ENCODE measurements around the gene ALPK1.

Gene ALPK1

GRCh38 chr4:112341033-112341432, 43.9 kb downstream of the ALPK1 start:
- ChIA-PET POLR2A (no interaction called here), CTCF (interaction anchor here (0.9 to 3.3 kb wide), 3 partner anchors 10 to 242 kb away, joined by 3 to 15 read pairs (median 4); no protein-coding TSS in a partner anchor)
- DNase-seq (ENCODE audit: extremely low spot score): no peak
- no peak for TF ChIP-seq CTCF (IDR thresholded peaks at IDR 0.05; ENCODE audit: control extremely low read depth, extremely low read depth, low read depth, missing control alignments)

DNA sequence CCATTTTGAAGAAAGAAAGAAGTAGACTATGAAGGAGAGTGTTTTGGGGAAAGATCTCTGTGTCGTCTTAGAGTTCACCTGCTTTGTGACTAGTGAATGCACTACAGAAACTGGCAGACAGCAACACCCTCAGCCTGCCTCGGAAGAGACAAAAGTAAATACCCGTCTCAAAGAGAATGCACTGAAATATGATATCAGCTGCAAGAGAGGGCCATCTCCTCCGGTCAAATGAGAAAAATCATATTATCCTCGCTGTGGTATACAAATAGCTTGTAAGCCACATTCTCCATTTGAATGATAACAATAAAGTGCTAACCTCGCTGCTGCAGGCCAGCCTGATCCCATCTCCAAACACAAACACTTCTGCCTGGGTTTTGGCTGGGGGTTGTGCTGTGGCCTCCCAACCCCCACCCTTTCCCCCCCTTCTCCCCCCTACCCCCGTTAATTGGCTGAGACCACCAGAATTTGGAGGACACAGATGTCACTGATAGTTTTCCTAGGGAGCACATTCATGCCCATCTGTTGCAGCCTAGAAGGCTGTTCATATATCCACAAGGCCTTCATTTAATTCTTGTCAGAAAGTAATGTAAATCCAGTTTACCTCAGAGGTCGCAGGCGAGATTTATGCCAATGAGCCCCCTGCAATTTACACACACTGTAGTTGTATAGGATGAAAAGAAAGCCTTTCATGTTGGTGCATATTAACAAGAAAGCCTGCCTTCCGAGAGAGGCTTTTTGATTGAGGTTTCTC, 46.3 kb downstream of the ALPK1 start:
- TF ChIP-seq CTCF (IDR thresholded peaks at IDR 0.05; ENCODE audit: control extremely low read depth, extremely low read depth, low read depth, missing control alignments): no peak
- POLR2A ChIA-PET: no interaction called here
- no peak for DNase-seq (ENCODE audit: extremely low spot score)
- CTCF ChIA-PET: interaction anchor here (1.6 to 2.6 kb wide), 2 partner anchors 180 to 422 kb away, joined by 4 to 8 read pairs; no protein-coding TSS in a partner anchor

- CTCF ChIA-PET: interaction anchor here (0.9 to 2.8 kb wide), 3 partner anchors 16 to 176 kb away, joined by 3 to 8 read pairs (median 6); no protein-coding TSS in a partner anchor
- POLR2A ChIA-PET: no interaction called here
- no peak for TF ChIP-seq CTCF (IDR thresholded peaks at IDR 0.05; ENCODE audit: control extremely low read depth, extremely low read depth, low read depth, missing control alignments)
- DNase-seq (ENCODE audit: extremely low spot score): no peak
These were observed 51.5 kb downstream of the ALPK1 start for GRCh38 chr4:112348488-112349158.

DNA sequence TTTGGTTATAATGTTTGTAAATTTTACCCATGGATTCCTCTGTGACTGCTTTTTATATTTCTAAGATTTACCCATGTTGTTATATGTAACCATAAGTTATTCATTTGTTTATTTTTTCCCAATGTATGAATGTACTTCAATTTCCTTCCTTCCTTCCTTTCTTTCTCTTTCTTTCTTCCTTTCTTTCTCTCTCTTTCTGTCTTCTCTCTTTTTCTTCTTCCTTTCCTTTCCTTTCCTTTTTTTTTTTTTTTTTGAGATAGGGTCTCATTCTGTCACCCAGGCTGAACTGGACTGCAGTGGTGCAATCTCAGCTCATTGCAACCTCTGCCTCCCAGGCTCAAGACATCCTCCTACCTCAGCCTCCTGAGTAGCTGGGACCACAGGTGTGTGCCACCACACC, 55.6 kb downstream of the ALPK1 start:
- ChIA-PET CTCF (no interaction called here), POLR2A (no interaction called here)
- no peak for DNase-seq (ENCODE audit: extremely low spot score)
- no peak for TF ChIP-seq CTCF (IDR thresholded peaks at IDR 0.05; ENCODE audit: control extremely low read depth, extremely low read depth, low read depth, missing control alignments)

GRCh38 chr4:112355662-112356061, 58.5 kb downstream of the ALPK1 start:
- no peak for DNase-seq (ENCODE audit: extremely low spot score)
- CTCF ChIA-PET: no interaction called here
- POLR2A ChIA-PET: no interaction called here
- no peak for TF ChIP-seq CTCF (IDR thresholded peaks at IDR 0.05; ENCODE audit: control extremely low read depth, extremely low read depth, low read depth, missing control alignments)

GRCh38 chr4:112357453-112357852, 60.3 kb downstream of the ALPK1 start:
- CTCF ChIA-PET: interaction anchor here (1.2 to 1.4 kb wide), 2 partner anchors 29 to 56 kb away, joined by 3 to 4 read pairs; no protein-coding TSS in a partner anchor
- no peak for TF ChIP-seq CTCF (IDR thresholded peaks at IDR 0.05; ENCODE audit: control extremely low read depth, extremely low read depth, low read depth, missing control alignments)
- POLR2A ChIA-PET: no interaction called here
- DNase-seq (ENCODE audit: extremely low spot score): no peak

All from GM10248 (cell line).